K562 (cell line): ENCODE data around the gene MYRIP. TPM values are rescaled to one million over a fixed set of nuclear protein-coding genes. Genes with fewer than 3 reads are reported as not detected.
"Not testable (repeated sequence)": the region's sequence is repeated elsewhere in the genome, so short reads cannot be mapped to it uniquely, and the experiment has no call there.

ENCODE experiments used
- ATAC-seq: fragments of 200-7000 bp; cut with Tn5 transposase; 3 replicates; pipeline ENCODE4 v1.9.1; 2020; ENCODE audit warnings: moderate library complexity
- BruUV-seq: library from RNA; stranded (reverse); fragments of 400-500 nt; replicated peaks from 2 replicates; lab custom pipeline; 2021; lab: Mats Ljungman, UMichigan
- CTCF ChIA-PET: fragments of 300-600 bp; formaldehyde crosslinking; extraction: SDS; loops from one replicate; lab custom pipeline; 2021; ENCODE audit warnings: low intra/inter-chr PET ratio; lab: Yijun Ruan, JAX
- POLR2A ChIA-PET: fragments of 300-600, 350-650 bp; sonication (Branson Sonifier 250); formaldehyde crosslinking; extraction: SDS; loops from one replicate; lab custom pipeline; 2021; ENCODE audit warnings: antibody characterized with exemption, inconsistent platforms; lab: Yijun Ruan, JAX
- DNase-seq, 4 experiments: peaks; one replicate each; pipeline versions ENCODE4 v3.0.0 to v3.0.0-alpha.2; 2011 to 2018; ENCODE audit warnings: low spot score in 3 of 4, mixed read lengths in 3 of 4; ENCODE audit errors: extremely low read depth in 1 of 4
- FAIRE-seq: peaks from 2 replicates; lab custom pipeline; 2011; peaks lifted over from hg19 to GRCh38; lab: Jason Lieb, UNC
- H2AFZ ChIP-seq: 2 replicates; pipeline ENCODE4 v1.6.0; 2011; ENCODE audit warnings: low read depth, low read length, control low read depth, inconsistent platforms
- H3K27ac ChIP-seq: fragments of 200-600 bp; 3 replicates; pipeline ENCODE4 v1.8.0; 2011; ENCODE audit warnings: low read depth, mild to moderate bottlenecking, control low read depth, inconsistent platforms, low read length, moderate library complexity, mixed read lengths; ENCODE audit errors: extremely low read depth
- H3K27me3 ChIP-seq, 2 experiments: fragments of 300-600 bp in 1 of 2; 2 replicates in 1 of 2; 3 replicates in 1 of 2; pipeline versions ENCODE4 v1.6.0 to v1.8.0; 2011; ENCODE audit warnings: inconsistent platforms in 2 of 2, low read length in 2 of 2, mild to moderate bottlenecking in 1 of 2, mixed read lengths in 1 of 2, moderate library complexity in 1 of 2; ENCODE audit not compliant: control insufficient read depth in 2 of 2, insufficient read depth in 2 of 2
- H3K36me3 ChIP-seq: fragments of 300-600 bp; 3 replicates; pipeline ENCODE4 v1.8.0; 2011; ENCODE audit warnings: mild to moderate bottlenecking, low read length, inconsistent platforms; ENCODE audit not compliant: control insufficient read depth, insufficient read depth
- H3K4me1 ChIP-seq, 2 experiments: fragments of 200-600 bp in 1 of 2; replicated peaks in 1 of 2; 2 replicates in 1 of 2; 3 replicates in 1 of 2; pipeline versions ENCODE4 v1.5.1 to v1.8.0; 2011; ENCODE audit warnings: inconsistent platforms in 2 of 2, low read length in 2 of 2, mild to moderate bottlenecking in 1 of 2, mixed read lengths in 1 of 2, moderate library complexity in 1 of 2; ENCODE audit not compliant: control insufficient read depth in 2 of 2, insufficient read depth in 2 of 2
- H3K4me2 ChIP-seq: 2 replicates; pipeline ENCODE4 v1.6.1; 2011; ENCODE audit warnings: low read length, control low read depth, inconsistent platforms, mixed read lengths; ENCODE audit not compliant: insufficient read depth
- H3K4me3 ChIP-seq: fragments of 200-600 bp; sonication (generic), shearing (Covaris generic); 2 replicates; pipeline ENCODE4 v1.5.1; 2016; ENCODE audit warnings: control low read depth, inconsistent platforms
- H3K79me2 ChIP-seq: fragments of 200-600 bp; 3 replicates; pipeline ENCODE4 v1.8.0; 2011; ENCODE audit warnings: low read length, inconsistent platforms; ENCODE audit not compliant: control insufficient read depth, insufficient read depth
- H3K9ac ChIP-seq, 2 experiments: 2 replicates each; pipeline versions ENCODE4 v1.6.0 to v1.6.1; 2011; ENCODE audit warnings: low read depth in 2 of 2, low read length in 2 of 2, control low read depth in 1 of 2, inconsistent platforms in 1 of 2, mild to moderate bottlenecking in 1 of 2, mixed read lengths in 1 of 2; ENCODE audit not compliant: insufficient read depth in 1 of 2
- H3K9me1 ChIP-seq: one replicate; pipeline ENCODE4 v1.6.0; 2011; ENCODE audit warnings: inconsistent platforms, mild to moderate bottlenecking, low read length, moderate library complexity; ENCODE audit not compliant: control insufficient read depth, insufficient read depth
- H3K9me3 ChIP-seq: replicated peaks from 2 replicates; pipeline ENCODE4 v1.5.1; 2011; ENCODE audit warnings: low read depth, low read length, inconsistent platforms; ENCODE audit not compliant: control insufficient read depth, insufficient read depth
- H4K20me1 ChIP-seq: replicated peaks from 2 replicates; pipeline ENCODE4 v1.6.1; 2011; ENCODE audit warnings: low read length, inconsistent platforms, mixed read lengths; ENCODE audit not compliant: control insufficient read depth, insufficient read depth
- CEBPZ ChIP-seq: fragments of 150-350 bp; IDR thresholded peaks from 2 replicates; pipeline ENCODE4 v1.6.1; 2014; ENCODE audit warnings: low read depth, mild to moderate bottlenecking, low read length, borderline replicate concordance
- CHCHD3 ChIP-seq: fragments of 250-450 bp; sonication (Bioruptor Pico); IDR thresholded peaks from 2 replicates; pipeline ENCODE4 v2.1.2; 2022; ENCODE audit warnings: mild to moderate bottlenecking
- EGR1 ChIP-seq: fragments of 450-650 bp; conservative IDR thresholded peaks from 2 replicates; pipeline ENCODE4 v1.6.1; 2017; ENCODE audit warnings: mild to moderate bottlenecking
- HDAC8 ChIP-seq: fragments of 450-650 bp; IDR thresholded peaks from 2 replicates; pipeline ENCODE4 v1.6.1; 2016; ENCODE audit warnings: mild to moderate bottlenecking, missing genetic modification characterization, moderate library complexity, missing compliant biosample characterization
- HNRNPK ChIP-seq: fragments of 200-400 bp; formaldehyde crosslinking; IDR thresholded peaks from one replicate; pipeline ENCODE4 v1.6.1; 2018; ENCODE audit warnings: mild to moderate bottlenecking, low read depth, low read length; ENCODE audit not compliant: poor library complexity, severe bottlenecking
- NFE2 ChIP-seq: IDR thresholded peaks from 2 replicates; pipeline ENCODE4 v1.6.1; 2014; ENCODE audit warnings: antibody characterized with exemption, low read depth
- RAD21 ChIP-seq, 2 experiments: fragments of 250-450 bp in 1 of 2; fragments of 450-650 bp in 1 of 2; sonication (Bioruptor Pico) in 1 of 2; formaldehyde crosslinking in 1 of 2; IDR thresholded peaks in 1 of 2; conservative IDR thresholded peaks in 1 of 2; 2 replicates each; pipeline versions ENCODE4 v1.4.0 to v1.8.0; 2020 to 2022; ENCODE audit warnings: mild to moderate bottlenecking in 2 of 2, moderate library complexity in 1 of 2
- TRIM25 ChIP-seq: fragments of 450-650 bp; IDR thresholded peaks from 2 replicates; pipeline ENCODE4 v1.7.0; 2016; ENCODE audit warnings: borderline replicate concordance
- ZBTB1 ChIP-seq: sonication (generic); formaldehyde crosslinking; IDR thresholded peaks from 2 replicates; pipeline ENCODE4 v1.8.1; 2023; ENCODE audit warnings: missing genetic modification reagents, low read depth, mild to moderate bottlenecking, borderline replicate concordance
- ZNF174 ChIP-seq: fragments of 250-450 bp; sonication (Bioruptor Pico); IDR thresholded peaks from 2 replicates; pipeline ENCODE4 v1.4.0; 2020; ENCODE audit warnings: mild to moderate bottlenecking
- WGBS: fragments of 100-300 bp; shearing (Covaris generic); methylation state at CpG from one replicate; pipeline ENCODE4 v1.1.6; 2016; ENCODE audit warnings: low coverage, mixed read lengths; ENCODE audit not compliant: insufficient coverage; ENCODE audit errors: missing lambda C conversion rate; 5-methylcytosine and 5-hydroxymethylcytosine counted together
- in situ Hi-C: fragments of 300-500 bp; cut with MboI; formaldehyde crosslinking; loops from 4 replicates; pipeline ENCODE4 v1.15.0; 2018; ENCODE audit warnings: inconsistent platforms, mixed read lengths
- intact Hi-C: fragments of 100-400 bp; cut with micrococcal nuclease; formaldehyde crosslinking; loops from 2 replicates; pipeline ENCODE4 v1.14.2; 2022
- polyA plus RNA-seq, 8 experiments: library from polyadenylated mRNA; depleted of rRNA in 4 of 8; stranded (reverse) in 5 of 8; unstranded in 3 of 8; fragments of >200 nt; fragmentation: Nextera tagmentation in 2 of 8; fragmentation: Illumina TruSeq in 1 of 8; extraction: Ambion mirVana in 2 of 8; extraction: Trizol in 1 of 8; gene quantifications; 2 replicates each; pipeline versions ENCODE4 v1.2.1 to v1.2.3, GENCODE V29; 2011 to 2014; ENCODE audit warnings: inconsistent platforms in 1 of 8, missing spikeins in 1 of 8
- total RNA-seq, 7 experiments: library from RNA; depleted of rRNA in 6 of 7; stranded (reverse); fragments of >200 nt in 6 of 7; fragmentation: Illumina TruSeq in 2 of 7; extraction: Trizol in 2 of 7; gene quantifications; 2 replicates each; pipeline versions ENCODE4 v1.2.1 to v1.2.3, GENCODE V29; 2011 to 2021; ENCODE audit warnings: low replicate concordance in 1 of 7

MYRIP gene
- total and polyA plus RNA-seq, 9 of the 15 experiments (the other 6 are each of a cell fraction or from before 2014, with no cell fraction given): 0.03 to 0.12 TPM; not detected in 7

GRCh38 chr3:40281995-40282394 lies 472.6 kb downstream of the MYRIP start:
- H3K9me3 ChIP-seq: no peaks in the 10 kb centered on the region
- H3K27ac ChIP-seq: no peak overlapping the region
- intact Hi-C loops: no loop called here
- DNase-seq: no peak
- WGBS: 42% methylated on average over 2 of the region's 2 CpGs
- no peaks in the 10 kb centered on the region for H3K79me2 ChIP-seq
- H3K27me3 ChIP-seq: no peaks in the 10 kb centered on the region
- H2AFZ ChIP-seq: no peak overlapping the region
- POLR2A ChIA-PET: interaction anchor here (0.9 to 1.3 kb wide), 5 partner anchors 8 to 24 kb away, joined by 3 to 4 read pairs (median 3); no protein-coding TSS in a partner anchor
- no peak for FAIRE-seq
- no TSS peak for BruUV-seq
- H3K4me1 ChIP-seq: no peaks in the 10 kb centered on the region
- in situ Hi-C loops: no loop called here
- H3K4me2 ChIP-seq: no peak overlapping the region
- H3K36me3 ChIP-seq: no peaks in the 10 kb centered on the region
- H3K9ac ChIP-seq: no peak overlapping the region
- no peaks in the 10 kb centered on the region for H3K9me1 ChIP-seq
- no peak for ATAC-seq
- H4K20me1 ChIP-seq: no peaks in the 10 kb centered on the region
- CTCF ChIA-PET: no interaction called here
- no peak for TF ChIP-seq RAD21 (CRISPR knock-in tag; conservative IDR thresholded peaks at IDR 0.05 in 1 of 2, IDR thresholded peaks at IDR 0.05 in 1 of 2)
- TF ChIP-seq CHCHD3 (CRISPR knock-in tag): no peak
- TF ChIP-seq ZNF174 (CRISPR knock-in tag): no peak
- no peak for TF ChIP-seq NFE2
- no peak for TF ChIP-seq HNRNPK
- TF ChIP-seq ZBTB1 (CRISPR knock-in tag): no peak
- no peak for TF ChIP-seq TRIM25
- no peak for TF ChIP-seq CEBPZ
- TF ChIP-seq EGR1: no peak
- TF ChIP-seq HDAC8 (tag): no peak
- no peak overlapping the region for H3K4me3 ChIP-seq

- H4K20me1 ChIP-seq, H3K79me2 ChIP-seq, H3K4me2 ChIP-seq, in situ Hi-C loops, H2AFZ ChIP-seq, H3K9me1 ChIP-seq, H3K36me3 ChIP-seq, H3K9me3 ChIP-seq, FAIRE-seq, H3K27ac ChIP-seq, ATAC-seq, DNase-seq, H3K4me1 ChIP-seq, BruUV-seq, CTCF ChIA-PET, intact Hi-C loops, H3K9ac ChIP-seq, H3K4me3 ChIP-seq, H3K27me3 ChIP-seq: not testable (repeated sequence)
- POLR2A ChIA-PET: interaction anchor here (1.1 kb wide), 1 partner anchor 14 kb away, joined by 3 read pairs; no protein-coding TSS in a partner anchor
- 73% methylated on average over 5 of the region's 5 CpGs for WGBS
Measured at GRCh38 chr3:40283057-40283456, 473.6 kb downstream of the MYRIP start.
